Chondrocyte (in vitro differentiated cells): ENCODE measurements around the gene ABCA12. TPM values are rescaled to one million over a fixed set of nuclear protein-coding genes. Genes with fewer than 3 reads are reported as not detected.

ENCODE experiments used
- DNase-seq: peaks from one replicate; pipeline ENCODE4 v3.0.0; 2021; ENCODE audit warnings: mixed read lengths, low spot score
- H3K27ac Mint-ChIP-seq: one replicate; pipeline ENCODE4 v1.8.0; 2021; ENCODE audit warnings: mild to moderate bottlenecking, moderate library complexity, mixed read lengths; ENCODE audit not compliant: unreplicated experiment
- H3K27me3 Mint-ChIP-seq: 2 replicates; pipeline ENCODE4 v1.8.0; 2021; ENCODE audit warnings: low read depth, mixed read lengths
- H3K36me3 Mint-ChIP-seq: 2 replicates; pipeline ENCODE4 v1.8.0; 2021; ENCODE audit warnings: low read depth, mixed read lengths
- H3K4me1 Mint-ChIP-seq: 2 replicates; pipeline ENCODE4 v1.8.0; 2021; ENCODE audit warnings: low read depth, mild to moderate bottlenecking, mixed read lengths
- H3K4me3 Mint-ChIP-seq: one replicate; pipeline ENCODE4 v1.8.0; 2021; ENCODE audit warnings: mild to moderate bottlenecking, moderate library complexity, mixed read lengths; ENCODE audit not compliant: unreplicated experiment
- H3K9me3 Mint-ChIP-seq: 2 replicates; pipeline ENCODE4 v1.8.0; 2021; ENCODE audit warnings: low read depth, mixed read lengths
- total RNA-seq: library from RNA; stranded (reverse); gene quantifications from 3 replicates; pipeline ENCODE4 v1.2.1, GENCODE V29; 2021
- TF ChIP-seq, protein P1 (sequence below): fragments of 200-600 bp; sonication (generic); IDR thresholded peaks from 2 replicates; pipeline ENCODE4 v1.5.0; 2021; ENCODE audit warnings: antibody characterized with exemption, mild to moderate bottlenecking, moderate library complexity

Gene ABCA12
- total RNA-seq, 1 donor from 2014 or later: 0.40 TPM

DNA sequence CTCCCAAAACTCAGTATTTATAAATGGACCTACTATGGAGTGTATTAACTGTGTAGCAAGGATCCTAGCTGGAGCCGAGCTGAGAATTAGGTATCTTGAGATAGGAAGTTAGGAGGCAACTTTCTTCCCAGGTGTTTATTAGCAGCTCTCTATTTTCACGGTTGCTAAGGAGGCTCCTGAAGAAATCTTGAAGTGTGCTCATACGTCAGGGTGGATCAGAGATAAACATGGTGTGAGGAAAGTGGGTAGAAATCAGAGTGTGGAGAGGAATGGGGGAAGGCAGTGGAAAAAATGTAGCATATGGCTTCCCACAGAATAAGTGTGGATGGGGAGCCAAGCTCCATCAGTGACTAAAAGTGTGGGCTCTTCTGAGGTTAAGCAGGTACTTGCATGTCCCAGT, 104.3 kb downstream of the ABCA12 start:
- no peak for DNase-seq
- H3K36me3 Mint-ChIP-seq: no peaks in the 10 kb centered on the region
- TF ChIP-seq, protein P1, sequence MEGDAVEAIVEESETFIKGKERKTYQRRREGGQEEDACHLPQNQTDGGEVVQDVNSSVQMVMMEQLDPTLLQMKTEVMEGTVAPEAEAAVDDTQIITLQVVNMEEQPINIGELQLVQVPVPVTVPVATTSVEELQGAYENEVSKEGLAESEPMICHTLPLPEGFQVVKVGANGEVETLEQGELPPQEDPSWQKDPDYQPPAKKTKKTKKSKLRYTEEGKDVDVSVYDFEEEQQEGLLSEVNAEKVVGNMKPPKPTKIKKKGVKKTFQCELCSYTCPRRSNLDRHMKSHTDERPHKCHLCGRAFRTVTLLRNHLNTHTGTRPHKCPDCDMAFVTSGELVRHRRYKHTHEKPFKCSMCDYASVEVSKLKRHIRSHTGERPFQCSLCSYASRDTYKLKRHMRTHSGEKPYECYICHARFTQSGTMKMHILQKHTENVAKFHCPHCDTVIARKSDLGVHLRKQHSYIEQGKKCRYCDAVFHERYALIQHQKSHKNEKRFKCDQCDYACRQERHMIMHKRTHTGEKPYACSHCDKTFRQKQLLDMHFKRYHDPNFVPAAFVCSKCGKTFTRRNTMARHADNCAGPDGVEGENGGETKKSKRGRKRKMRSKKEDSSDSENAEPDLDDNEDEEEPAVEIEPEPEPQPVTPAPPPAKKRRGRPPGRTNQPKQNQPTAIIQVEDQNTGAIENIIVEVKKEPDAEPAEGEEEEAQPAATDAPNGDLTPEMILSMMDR: no peak
- H3K4me3 Mint-ChIP-seq: no peak overlapping the region
- no peaks in the 10 kb centered on the region for H3K27me3 Mint-ChIP-seq
- peaks cover 3% of the 10 kb centered on the region for H3K9me3 Mint-ChIP-seq
- peaks cover 5% of the 10 kb centered on the region for H3K4me1 Mint-ChIP-seq
- H3K27ac Mint-ChIP-seq: no peak overlapping the region

DNA sequence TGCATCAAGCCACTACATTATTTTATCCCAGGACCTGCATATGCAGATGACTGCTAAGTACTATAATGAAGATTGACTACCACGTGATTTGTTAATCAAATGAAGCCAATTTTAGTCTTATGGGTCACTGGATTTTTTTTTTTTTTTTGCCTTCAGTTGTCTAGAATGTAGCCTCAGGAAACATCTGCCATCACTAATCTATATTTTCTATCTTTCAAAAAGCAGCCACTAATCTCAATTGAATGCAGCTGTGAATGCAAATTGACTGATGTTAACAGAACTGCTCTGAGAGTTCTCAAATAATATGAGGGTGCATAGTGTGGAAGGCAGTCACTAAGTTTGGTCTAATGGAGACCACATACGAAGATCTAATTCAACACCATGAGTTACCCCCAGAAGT, 106.3 kb downstream of the ABCA12 start:
- no peak for DNase-seq
- Mint-ChIP-seq H3K9me3 (peaks cover 3% of the 10 kb centered on the region), H3K27ac (no peak overlapping the region), H3K4me1 (peaks cover 23% of the 10 kb centered on the region), H3K27me3 (no peaks in the 10 kb centered on the region), H3K4me3 (no peak overlapping the region), H3K36me3 (no peaks in the 10 kb centered on the region)
- TF ChIP-seq, protein P1: no peak

DNA sequence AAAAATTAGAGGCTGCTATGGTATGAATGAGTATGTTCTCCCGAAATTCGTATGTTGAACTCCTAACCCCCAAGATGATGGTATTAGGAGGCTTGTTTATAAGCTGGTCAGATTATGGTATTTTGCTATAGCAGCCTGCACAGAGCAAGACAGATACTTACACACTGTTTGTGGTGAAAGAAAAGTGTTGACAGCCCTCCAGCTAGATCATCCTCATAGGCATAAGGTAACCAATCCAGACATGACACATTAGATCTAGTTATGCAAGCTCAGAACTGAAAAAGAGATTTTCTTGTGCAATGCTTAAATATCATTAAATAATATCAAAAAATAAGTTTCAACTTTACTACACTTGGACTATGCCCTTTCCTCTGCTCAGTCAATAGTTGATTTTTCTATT, 107.1 kb downstream of the ABCA12 start:
- Mint-ChIP-seq H3K9me3 (peaks cover 3% of the 10 kb centered on the region), H3K4me1 (peaks cover 28% of the 10 kb centered on the region), H3K36me3 (no peaks in the 10 kb centered on the region), H3K27ac (no peak overlapping the region), H3K4me3 (no peak overlapping the region), H3K27me3 (no peaks in the 10 kb centered on the region)
- TF ChIP-seq, protein P1: no peak
- no peak for DNase-seq

DNA sequence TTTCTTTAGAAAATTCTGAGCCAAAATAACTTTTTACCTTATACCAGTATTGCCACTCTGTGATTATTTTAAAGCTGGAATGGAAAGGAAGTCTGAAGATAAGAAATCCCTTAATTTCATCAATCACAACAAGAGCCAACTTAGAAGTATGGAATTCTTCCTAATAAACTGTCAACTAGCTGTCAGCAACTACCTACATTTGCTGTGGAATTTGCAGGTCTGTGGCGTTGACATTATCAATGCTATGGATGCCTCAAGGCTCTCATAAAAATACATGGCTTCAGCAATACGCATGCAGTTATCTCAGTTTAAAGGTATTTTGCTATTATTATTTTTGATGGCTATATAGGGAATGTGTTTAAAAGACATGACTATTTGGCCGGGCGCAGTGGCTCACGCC, 108.5 kb downstream of the ABCA12 start:
- TF ChIP-seq, protein P1: no peak
- Mint-ChIP-seq H3K27ac (no peak overlapping the region), H3K4me1 (peaks cover 32% of the 10 kb centered on the region), H3K27me3 (no peaks in the 10 kb centered on the region), H3K9me3 (peaks cover 3% of the 10 kb centered on the region), H3K36me3 (no peaks in the 10 kb centered on the region), H3K4me3 (no peak overlapping the region)
- DNase-seq: no peak

DNA sequence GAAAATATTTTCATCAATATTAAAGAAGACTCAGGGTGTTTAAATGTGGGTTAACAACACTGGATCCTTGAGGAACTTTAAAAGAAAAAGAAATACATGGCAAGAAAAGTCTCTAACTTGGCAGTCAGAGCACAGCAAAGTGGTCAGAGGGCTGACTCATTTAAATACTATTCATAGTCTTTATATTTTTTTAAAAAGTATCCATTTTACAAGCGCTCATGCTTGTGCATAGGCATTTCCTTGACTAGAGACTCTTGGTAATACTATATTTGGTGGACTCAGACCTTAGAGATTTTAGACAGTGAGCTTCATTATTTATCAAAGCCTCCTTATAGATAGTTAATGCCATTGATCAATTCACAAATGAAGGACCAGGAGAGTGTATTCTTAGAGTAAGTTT, 110.2 kb downstream of the ABCA12 start:
- Mint-ChIP-seq H3K27me3 (no peaks in the 10 kb centered on the region), H3K4me1 (peaks cover 32% of the 10 kb centered on the region), H3K27ac (peak overlapping the region; percentile 96), H3K9me3 (peaks cover 3% of the 10 kb centered on the region), H3K4me3 (no peak overlapping the region), H3K36me3 (no peaks in the 10 kb centered on the region)
- no peak for DNase-seq
- TF ChIP-seq, protein P1: no peak
